HG03066 (cell line): Measurements from ENCODE around the gene ADORA2A.

ENCODE experiments used
- ATAC-seq: cut with Tn5 transposase; IDR thresholded peaks from one replicate; pipeline ENCODE4 v1.9.1; 2021; ENCODE audit warnings: low read depth; ENCODE audit not compliant: unreplicated experiment

ADORA2A gene

GRCh38 chr22:24445481-24446259 lies 18.3 kb downstream of the ADORA2A start:
- ATAC-seq, result no peak

GRCh38 chr22:24446260-24446611 lies 18.8 kb downstream of the ADORA2A start:
- no peak for ATAC-seq

- ATAC-seq, result no peak
Measured at GRCh38 chr22:24450610-24451009, 23.2 kb downstream of the ADORA2A start.

- ATAC-seq, result no peak
Measured at GRCh38 chr22:24451162-24451561, 23.8 kb downstream of the ADORA2A start.

- no peak for ATAC-seq
Measured at GRCh38 chr22:24453853-24454252, 26.5 kb downstream of the ADORA2A start.

- ATAC-seq, result no peak
Measured at GRCh38 chr22:24455039-24455438, 27.6 kb downstream of the ADORA2A start.

- no peak for ATAC-seq
Measured at GRCh38 chr22:24455751-24456426, 28.5 kb downstream of the ADORA2A start.

- no peak for ATAC-seq
Measured at GRCh38 chr22:24457894-24458420, 30.6 kb downstream of the ADORA2A start.

- ATAC-seq, result no peak
Measured at GRCh38 chr22:24459911-24460310, 32.5 kb downstream of the ADORA2A start.

GRCh38 chr22:24460418-24461089 lies 33.2 kb downstream of the ADORA2A start:
- ATAC-seq, result no peak

GRCh38 chr22:24463071-24463760 lies 35.8 kb downstream of the ADORA2A start:
- no peak for ATAC-seq

- no peak for ATAC-seq
Measured at GRCh38 chr22:24465566-24465965, 38.2 kb downstream of the ADORA2A start.

- ATAC-seq, result no peak
Measured at GRCh38 chr22:24465975-24466374, 38.6 kb downstream of the ADORA2A start.

GRCh38 chr22:24466716-24467328 lies 39.4 kb downstream of the ADORA2A start:
- no peak for ATAC-seq

- ATAC-seq, result no peak
Measured at GRCh38 chr22:24467340-24467739, 39.9 kb downstream of the ADORA2A start.

- no peak for ATAC-seq
Measured at GRCh38 chr22:24471570-24471969, 44.2 kb downstream of the ADORA2A start.

GRCh38 chr22:24473284-24473683 lies 45.9 kb downstream of the ADORA2A start:
- ATAC-seq, result no peak

- ATAC-seq, result no peak
Measured at GRCh38 chr22:24474221-24474620, 46.8 kb downstream of the ADORA2A start.

GRCh38 chr22:24474649-24475255 lies 47.4 kb downstream of the ADORA2A start:
- ATAC-seq, result no peak

GRCh38 chr22:24481641-24482040 lies 54.2 kb downstream of the ADORA2A start:
- no peak for ATAC-seq
